ENCODE results near the gene IGF1R. TPM values are rescaled to one million over a fixed set of nuclear protein-coding genes. Genes with fewer than 3 reads are reported as not detected.
A peak's percentile ranks its signal among the peaks of the same experiment; 100 is the strongest.

IGF1R gene
- total RNA-seq, 4 donors from 2014 or later = 39.3 to 97.4 (median 44.7) TPM

DNA sequence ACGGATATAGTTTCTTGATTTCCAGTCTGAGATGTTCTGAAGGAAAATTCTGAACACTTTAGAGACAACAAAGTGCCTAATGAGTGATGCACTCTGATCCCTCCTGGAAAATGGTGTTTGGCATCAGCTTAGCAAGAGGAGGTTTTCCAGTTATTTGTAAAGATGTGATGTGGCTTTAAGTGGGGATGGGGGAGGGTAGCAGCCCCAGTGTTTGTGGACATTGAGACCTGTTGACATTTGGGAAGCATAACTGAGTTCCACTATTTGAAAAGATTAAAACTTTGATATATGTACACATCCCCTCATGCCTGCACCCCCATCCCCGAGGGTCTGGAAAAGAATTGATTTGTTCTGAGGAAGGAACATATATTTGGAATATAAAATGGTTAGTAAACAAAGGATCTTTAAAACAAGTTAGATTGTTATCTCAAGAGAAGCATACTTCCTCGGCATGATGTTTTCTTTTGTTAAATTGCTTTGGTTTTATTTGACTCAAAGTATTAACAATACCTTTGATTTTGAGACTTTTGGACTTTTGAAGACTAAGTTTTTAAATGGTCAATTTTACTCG lies 6.5 kb downstream of the IGF1R start:
- no peak for ATAC-seq (ENCODE audit: low FRiP score)
- DNase-seq (ENCODE audit: low spot score) = no peak
- TF ChIP-seq, protein P1, sequence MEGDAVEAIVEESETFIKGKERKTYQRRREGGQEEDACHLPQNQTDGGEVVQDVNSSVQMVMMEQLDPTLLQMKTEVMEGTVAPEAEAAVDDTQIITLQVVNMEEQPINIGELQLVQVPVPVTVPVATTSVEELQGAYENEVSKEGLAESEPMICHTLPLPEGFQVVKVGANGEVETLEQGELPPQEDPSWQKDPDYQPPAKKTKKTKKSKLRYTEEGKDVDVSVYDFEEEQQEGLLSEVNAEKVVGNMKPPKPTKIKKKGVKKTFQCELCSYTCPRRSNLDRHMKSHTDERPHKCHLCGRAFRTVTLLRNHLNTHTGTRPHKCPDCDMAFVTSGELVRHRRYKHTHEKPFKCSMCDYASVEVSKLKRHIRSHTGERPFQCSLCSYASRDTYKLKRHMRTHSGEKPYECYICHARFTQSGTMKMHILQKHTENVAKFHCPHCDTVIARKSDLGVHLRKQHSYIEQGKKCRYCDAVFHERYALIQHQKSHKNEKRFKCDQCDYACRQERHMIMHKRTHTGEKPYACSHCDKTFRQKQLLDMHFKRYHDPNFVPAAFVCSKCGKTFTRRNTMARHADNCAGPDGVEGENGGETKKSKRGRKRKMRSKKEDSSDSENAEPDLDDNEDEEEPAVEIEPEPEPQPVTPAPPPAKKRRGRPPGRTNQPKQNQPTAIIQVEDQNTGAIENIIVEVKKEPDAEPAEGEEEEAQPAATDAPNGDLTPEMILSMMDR (IDR thresholded peaks at IDR 0.05) = no peak

DNA sequence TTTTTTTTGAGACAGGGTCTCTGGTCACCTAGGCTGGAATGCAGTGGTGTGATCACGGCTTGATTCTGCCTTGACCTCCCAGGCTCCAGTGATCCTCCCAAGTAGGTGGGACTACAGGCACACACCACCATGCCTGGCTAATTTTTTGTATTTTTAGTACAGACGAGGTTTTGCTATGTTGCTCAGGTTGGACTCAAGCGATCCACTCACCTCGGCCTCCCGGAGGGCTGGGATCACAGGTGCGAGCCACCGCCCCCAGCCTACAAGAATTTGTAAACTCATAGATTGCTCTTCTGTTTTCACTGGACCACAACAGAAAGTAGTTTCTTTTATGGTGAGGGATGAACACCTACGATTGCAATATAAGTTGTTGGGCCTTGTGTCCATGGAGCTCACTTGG lies 7.4 kb downstream of the IGF1R start:
- ATAC-seq (ENCODE audit: low FRiP score) = no peak
- TF ChIP-seq, protein P1 (IDR thresholded peaks at IDR 0.05) = no peak
- DNase-seq (ENCODE audit: low spot score) = no peak

DNA sequence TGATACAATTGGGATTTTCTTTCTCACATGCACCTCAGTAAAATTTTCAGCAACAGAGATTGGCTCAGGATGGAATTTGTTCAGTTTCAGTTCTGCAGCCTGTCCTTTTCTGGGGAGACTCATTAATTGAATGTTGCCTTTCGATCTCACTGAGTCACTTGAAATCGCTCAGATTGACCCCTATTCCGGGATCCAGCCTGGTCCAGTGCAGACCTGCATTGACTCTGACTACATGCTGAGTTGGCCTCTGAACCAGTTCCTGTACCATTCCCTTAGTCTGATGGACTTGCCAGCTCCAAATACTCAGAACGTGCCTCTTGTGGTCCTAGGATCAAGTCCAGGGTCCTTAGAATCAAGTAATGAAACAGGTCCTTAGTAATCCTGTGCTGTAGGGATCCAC lies 9.4 kb downstream of the IGF1R start:
- ATAC-seq (ENCODE audit: low FRiP score) (no peak), DNase-seq (ENCODE audit: low spot score) (no peak)
- TF ChIP-seq, protein P1 (IDR thresholded peaks at IDR 0.05) = no peak

DNA sequence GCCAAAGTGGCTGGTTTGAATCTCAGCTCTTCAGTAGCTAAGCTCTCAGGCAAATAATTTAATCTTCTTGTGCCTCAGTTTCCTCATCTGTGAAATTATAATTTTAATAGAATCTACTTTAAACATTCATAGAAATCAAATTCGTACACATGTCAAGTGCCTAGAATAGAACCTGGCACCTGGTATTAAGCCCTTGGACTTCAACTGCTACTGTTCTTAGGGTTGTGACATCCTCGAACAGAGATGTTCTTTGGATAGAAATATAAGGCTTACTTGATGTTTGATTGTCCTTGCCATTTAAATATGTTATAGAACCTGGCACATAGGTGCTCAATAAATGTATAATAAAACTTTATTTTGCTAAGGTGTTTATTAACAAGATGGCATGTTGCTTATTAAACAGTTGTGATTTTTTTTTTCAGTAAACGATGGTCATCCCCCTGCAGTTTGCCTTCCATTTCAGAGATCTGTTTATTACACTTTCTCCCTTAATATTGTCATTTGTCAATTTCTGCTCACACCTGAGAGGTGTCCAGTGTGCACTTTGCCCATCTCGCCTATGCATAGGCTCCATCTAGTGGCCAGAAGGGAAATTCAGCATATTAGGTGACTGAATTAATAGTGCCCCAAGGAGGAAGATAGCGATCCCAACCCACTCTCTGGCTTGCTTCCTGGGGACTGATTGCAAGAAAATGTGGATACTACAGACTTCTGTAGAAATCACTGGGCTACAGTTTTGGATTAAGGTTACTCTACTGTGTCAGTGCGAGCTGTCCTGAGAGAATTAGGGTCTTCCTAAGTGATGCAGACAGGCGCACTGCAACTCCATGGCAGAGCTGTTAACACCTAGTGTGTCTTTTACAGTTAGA lies 10.7 kb downstream of the IGF1R start:
- peak; percentile 72 for ATAC-seq (ENCODE audit: low FRiP score)
- TF ChIP-seq, protein P1 (IDR thresholded peaks at IDR 0.05) = no peak
- no peak for DNase-seq (ENCODE audit: low spot score)

DNA sequence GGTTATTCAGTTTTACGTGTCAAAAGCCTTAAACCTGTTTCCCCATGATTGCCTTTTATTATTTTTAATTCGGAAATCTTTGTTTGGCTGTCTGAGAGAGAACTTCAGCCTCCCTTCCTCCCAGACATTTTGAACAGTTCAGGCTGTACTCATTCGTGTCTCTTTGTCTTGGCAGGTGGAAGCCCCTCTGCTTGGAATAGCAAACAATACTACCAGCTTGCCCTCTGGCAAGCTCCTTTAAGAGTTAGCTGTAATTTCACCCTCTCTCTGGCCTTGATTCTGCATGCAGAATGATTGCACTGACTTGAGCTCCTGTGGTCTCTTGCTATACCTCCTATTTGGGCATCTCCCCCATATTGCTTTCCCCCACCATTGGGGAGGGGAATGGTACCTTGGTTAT lies 11.7 kb downstream of the IGF1R start:
- ATAC-seq (ENCODE audit: low FRiP score) (no peak), DNase-seq (ENCODE audit: low spot score) (no peak)
- TF ChIP-seq, protein P1 (IDR thresholded peaks at IDR 0.05) = no peak

DNA sequence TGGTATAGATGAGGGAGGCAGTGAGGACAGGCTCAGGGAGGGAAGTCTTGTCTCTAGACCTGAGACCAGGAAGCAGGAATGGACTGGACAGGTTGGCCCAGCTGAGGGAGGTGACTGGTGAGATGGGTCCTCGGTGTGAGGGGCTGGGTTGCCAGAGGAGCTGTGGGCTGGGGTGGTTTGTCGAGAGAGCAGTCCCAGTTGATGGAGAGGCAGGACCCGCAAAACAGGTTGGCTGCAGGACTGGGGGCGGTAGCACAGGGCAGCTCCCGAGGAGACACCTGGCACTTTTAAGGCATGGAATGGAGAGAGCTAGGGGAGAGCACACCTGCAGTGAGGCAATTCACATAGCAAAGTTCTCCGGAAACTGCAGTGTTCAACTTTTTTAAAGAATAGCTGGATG lies 14.7 kb downstream of the IGF1R start:
- TF ChIP-seq, protein P1 (IDR thresholded peaks at IDR 0.05) = no peak
- ATAC-seq (ENCODE audit: low FRiP score) = no peak
- DNase-seq (ENCODE audit: low spot score) = no peak

DNA sequence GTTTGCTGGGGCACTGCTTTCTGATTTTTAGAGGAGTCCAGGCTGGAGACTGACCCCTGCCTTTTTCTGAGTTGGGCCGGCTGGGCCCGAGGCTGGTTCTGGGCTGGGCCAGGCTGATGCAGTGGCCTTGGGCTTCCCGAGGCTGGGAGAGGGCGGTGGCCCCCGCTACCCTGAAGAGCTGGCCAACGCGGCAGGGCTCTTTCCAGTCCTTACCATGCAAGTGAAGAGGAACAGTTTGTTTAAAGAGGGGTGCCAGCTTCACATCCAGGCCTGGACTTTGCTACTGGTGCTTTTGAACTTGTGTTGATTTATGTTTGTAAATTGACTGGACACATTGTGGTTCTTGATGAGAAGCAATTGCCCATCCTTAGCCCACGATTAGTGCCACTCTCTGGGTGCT lies 15.3 kb downstream of the IGF1R start:
- DNase-seq (ENCODE audit: low spot score) (no peak), ATAC-seq (ENCODE audit: low FRiP score) (no peak)
- TF ChIP-seq, protein P1 (IDR thresholded peaks at IDR 0.05) = no peak

All from omental fat pad (tissue), 4 donors.